ENCODE data around the gene LRRC26.

The LRRC26 gene

GRCh38 chr9:137159105-137160053 is 10.5 kb downstream of the LRRC26 start:
- no peak for DNase-seq (ENCODE audit: low read depth)
- H3K4me3 ChIP-seq (ENCODE audit: low read depth, low read length), result no peak overlapping the region

DNA sequence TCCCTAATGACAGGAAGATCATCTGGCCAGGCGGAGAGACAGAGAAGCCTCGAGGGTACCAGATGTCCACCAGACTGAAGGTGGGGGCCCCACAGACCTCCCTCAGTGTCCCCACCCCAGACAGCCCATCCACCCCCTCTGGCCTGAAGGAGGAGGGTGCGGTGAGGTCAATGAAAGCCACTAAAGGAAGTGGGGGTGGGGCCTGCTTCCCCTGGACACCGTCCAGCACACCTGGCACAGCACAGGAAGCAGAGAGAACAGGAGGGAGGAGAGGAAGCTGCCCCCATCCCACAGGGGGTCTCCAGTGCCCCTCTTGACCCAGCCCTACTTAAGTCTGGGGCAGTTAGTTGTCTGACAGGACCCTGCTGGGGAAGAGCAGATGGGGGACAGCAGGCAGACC is 11.2 kb downstream of the LRRC26 start:
- DNase-seq (ENCODE audit: low read depth), result no peak
- H3K4me3 ChIP-seq (ENCODE audit: low read depth, low read length), result no peak overlapping the region

DNA sequence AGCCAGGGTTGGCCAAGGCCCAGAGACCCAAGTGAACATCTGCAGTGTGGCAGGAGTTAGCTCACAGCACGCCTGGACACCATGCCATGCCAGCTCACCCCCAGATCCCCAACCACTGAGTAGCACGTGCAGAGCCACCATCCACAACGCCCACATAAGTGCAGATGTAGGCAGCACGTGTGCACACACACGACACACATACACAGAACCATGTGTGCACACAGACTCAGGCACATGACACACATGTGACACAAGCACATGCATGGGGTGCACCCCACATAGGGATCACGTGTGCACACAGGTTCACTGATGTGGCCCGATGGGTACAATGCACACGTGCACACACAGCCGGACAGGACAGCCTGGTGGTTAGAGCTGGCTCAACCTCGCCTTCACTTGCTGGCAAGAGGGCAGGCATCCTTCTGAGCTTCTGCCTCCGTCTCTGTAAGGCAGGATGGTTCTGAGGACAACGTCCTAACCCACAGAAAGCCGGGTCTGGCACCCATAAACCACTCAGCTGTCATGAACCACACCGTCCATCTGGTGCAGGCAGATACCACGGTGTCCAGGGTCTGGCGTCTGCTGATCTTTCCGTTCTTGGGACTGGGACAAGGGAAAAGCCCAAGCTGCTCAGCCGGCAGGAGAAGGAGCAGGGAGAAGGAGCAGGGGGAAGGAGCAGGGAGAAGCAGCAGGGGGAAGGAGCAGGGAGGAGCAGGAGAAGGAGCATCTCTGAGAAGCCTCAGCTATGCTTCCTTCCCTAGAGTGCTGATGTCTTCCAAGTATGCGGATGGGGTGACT is 12.0 kb downstream of the LRRC26 start:
- no peak for DNase-seq (ENCODE audit: low read depth)
- no peak overlapping the region for H3K4me3 ChIP-seq (ENCODE audit: low read depth, low read length)

GRCh38 chr9:137156567-137157375 is 13.1 kb downstream of the LRRC26 start:
- no peak for DNase-seq (ENCODE audit: low read depth)
- H3K4me3 ChIP-seq (ENCODE audit: low read depth, low read length), result peak overlapping the region; percentile 38

DNA sequence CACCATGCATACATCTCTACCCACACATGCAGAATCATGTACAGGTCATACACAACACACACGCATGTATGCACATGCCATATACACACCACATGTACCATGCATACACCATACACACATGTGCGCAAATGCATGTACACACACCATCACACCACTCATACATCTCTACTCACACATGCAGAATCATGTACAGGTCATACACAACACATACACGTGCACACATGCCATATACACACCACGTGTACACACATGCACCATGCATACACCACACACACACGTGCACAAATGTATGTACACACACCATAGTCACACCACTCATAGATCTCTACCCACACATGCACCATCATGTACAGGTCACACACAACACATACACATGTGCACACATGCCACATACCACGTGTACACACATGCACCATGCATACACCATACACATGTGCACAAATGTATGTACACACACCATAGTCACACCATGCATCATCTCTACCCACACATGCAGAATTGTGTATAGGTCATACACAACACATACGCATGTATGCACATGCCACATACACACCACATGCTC is 16.9 kb downstream of the LRRC26 start:
- H3K4me3 ChIP-seq (ENCODE audit: low read depth, low read length), result no peak overlapping the region
- no peak for DNase-seq (ENCODE audit: low read depth)

GRCh38 chr9:137150617-137151457 is 19.0 kb downstream of the LRRC26 start:
- no peak overlapping the region for H3K4me3 ChIP-seq (ENCODE audit: low read depth, low read length)
- DNase-seq (ENCODE audit: low read depth), result no peak

- DNase-seq (ENCODE audit: low read depth), result no peak
- no peak overlapping the region for H3K4me3 ChIP-seq (ENCODE audit: low read depth, low read length)
Observed at GRCh38 chr9:137149942-137150616, 19.8 kb downstream of the LRRC26 start.

DNA sequence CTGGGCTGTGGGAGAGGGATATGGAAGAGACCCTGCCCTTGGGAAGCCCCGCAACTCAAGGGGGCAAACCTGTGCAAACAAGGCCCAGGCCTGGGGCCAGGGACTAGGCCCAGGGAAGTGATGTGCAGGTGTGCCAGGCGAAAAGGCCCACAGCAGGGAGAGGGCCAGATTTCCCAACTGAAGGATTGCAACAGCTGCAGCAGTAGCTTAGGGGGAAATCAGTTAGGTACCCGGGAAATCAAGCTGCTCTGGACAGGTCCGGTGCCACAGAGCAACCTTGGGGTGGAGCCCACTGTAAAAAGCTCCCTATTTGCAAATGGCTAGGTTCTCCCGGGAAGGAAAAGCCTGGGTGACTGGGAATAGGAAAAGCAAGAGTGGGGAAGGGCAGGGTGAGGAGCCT is 20.5 kb downstream of the LRRC26 start:
- DNase-seq (ENCODE audit: low read depth), result no peak
- no peak overlapping the region for H3K4me3 ChIP-seq (ENCODE audit: low read depth, low read length)

DNA sequence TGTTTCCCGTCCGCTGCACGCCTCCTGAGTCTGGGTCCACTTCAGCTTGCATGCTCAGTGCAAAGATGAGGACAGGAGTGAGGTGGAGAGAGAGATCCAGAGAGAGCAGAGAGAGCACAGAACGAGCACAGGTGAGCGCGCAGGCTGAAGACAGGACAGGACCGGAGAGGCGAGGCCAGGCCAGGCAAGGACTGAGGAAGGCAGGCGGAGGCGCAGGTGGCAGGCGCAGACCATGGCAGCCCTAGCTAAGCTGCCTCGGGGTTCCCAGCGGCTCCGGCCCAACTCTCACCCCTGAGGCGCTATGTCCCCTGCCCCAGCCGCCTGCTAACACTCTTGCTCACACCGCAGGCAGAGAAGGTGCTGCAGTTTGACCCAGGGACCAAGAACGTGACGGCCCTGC is 21.2 kb downstream of the LRRC26 start:
- H3K4me3 ChIP-seq (ENCODE audit: low read depth, low read length), result no peak overlapping the region
- DNase-seq (ENCODE audit: low read depth), result no peak

GRCh38 chr9:137148242-137148641 is 21.6 kb downstream of the LRRC26 start:
- no peak for DNase-seq (ENCODE audit: low read depth)
- H3K4me3 ChIP-seq (ENCODE audit: low read depth, low read length), result no peak overlapping the region

DNA sequence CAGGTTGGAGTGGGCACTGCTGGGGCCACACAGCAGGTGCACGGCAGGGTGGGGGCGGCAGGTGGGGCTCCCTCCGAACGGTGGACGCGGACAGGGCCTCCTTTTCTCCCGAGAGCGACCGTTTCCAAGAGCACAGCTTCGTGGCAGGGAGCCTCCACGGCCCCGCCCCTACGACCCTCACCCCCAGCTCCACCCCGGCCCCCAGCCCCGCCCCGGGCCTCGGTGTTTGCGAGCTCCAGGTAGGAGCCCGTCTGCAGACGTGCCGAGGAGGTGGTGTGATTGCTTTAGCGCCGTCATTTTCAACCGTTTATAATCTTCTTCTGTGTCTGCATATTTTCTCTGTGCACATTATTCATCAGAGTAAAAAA is 22.1 kb downstream of the LRRC26 start:
- H3K4me3 ChIP-seq (ENCODE audit: low read depth, low read length), result no peak overlapping the region
- no peak for DNase-seq (ENCODE audit: low read depth)

DNA sequence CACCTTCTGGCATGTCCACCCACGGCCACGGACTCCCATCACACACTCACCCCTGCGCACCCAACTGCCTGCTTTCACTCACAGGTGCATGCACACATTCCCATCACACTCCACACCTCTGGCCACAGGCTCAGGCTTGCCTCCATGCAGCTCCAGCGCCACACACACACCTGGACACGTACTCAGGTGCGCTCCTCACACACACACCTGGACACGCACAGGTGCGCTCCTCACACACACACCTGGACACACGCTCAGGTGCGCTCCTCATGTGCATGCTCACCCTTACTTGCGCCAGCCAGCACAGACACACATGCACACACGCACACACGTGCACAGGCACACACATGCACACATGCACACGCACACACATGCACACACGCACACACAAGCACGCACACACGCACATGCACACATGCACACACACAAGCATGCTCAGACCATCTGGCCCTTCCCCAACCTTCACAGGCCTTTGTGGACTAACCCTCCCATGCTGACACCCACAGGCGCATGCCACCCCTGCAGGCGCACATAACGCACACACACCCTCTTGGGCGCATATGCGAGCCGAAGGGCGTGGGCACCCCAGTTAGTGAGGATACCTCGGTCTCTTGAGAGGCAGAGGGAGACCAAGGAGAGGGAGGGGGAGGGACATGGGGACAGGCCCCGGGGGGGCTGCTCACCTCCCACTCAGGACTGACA is 22.6 kb downstream of the LRRC26 start:
- DNase-seq (ENCODE audit: low read depth), result no peak
- H3K4me3 ChIP-seq (ENCODE audit: low read depth, low read length), result no peak overlapping the region

- no peak for DNase-seq (ENCODE audit: low read depth)
- no peak overlapping the region for H3K4me3 ChIP-seq (ENCODE audit: low read depth, low read length)
Observed at GRCh38 chr9:137146527-137146918, 23.3 kb downstream of the LRRC26 start.

GRCh38 chr9:137145731-137146526 is 23.9 kb downstream of the LRRC26 start:
- no peak for DNase-seq (ENCODE audit: low read depth)
- H3K4me3 ChIP-seq (ENCODE audit: low read depth, low read length), result no peak overlapping the region

DNA sequence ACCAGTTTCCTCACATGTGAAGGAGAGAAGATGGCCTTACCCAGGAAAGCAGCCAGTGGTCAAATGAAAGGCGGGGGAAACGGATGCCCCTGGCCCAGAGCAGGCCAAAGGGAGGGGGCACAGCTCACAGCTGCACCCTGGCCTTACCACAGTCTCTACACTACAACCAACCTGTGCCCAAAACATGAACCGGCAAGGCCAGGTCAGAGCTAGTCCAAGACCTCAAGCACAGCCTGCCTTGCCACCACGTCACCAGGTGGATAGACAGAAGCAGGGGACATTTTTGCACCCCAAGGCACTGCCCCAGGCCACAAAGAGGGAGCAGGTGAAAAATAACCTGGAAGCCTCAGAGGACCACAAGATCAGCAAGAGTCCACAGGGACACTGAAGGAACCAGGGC is 26.4 kb downstream of the LRRC26 start:
- no peak overlapping the region for H3K4me3 ChIP-seq (ENCODE audit: low read depth, low read length)
- DNase-seq (ENCODE audit: low read depth), result no peak

- H3K4me3 ChIP-seq (ENCODE audit: low read depth, low read length), result no peak overlapping the region
- no peak for DNase-seq (ENCODE audit: low read depth)
Observed at GRCh38 chr9:137141976-137142936, 27.6 kb downstream of the LRRC26 start.
